Suprapubic skin (tissue), 4 donors: ENCODE data around the gene SGPL1. TPM values are rescaled to one million over a fixed set of nuclear protein-coding genes. Genes with fewer than 3 reads are reported as not detected.

ENCODE experiments used
- DNase-seq, 2 donors: peaks; one replicate each; pipeline ENCODE4 v3.0.0-alpha.2; 2019; ENCODE audit warnings: low spot score in 2 of 2
- H3K27ac ChIP-seq: fragments of 200-600 bp; sonication (generic); one replicate; pipeline ENCODE4 v1.5.1; 2019
- H3K27me3 ChIP-seq: fragments of 200-600 bp; sonication (generic); one replicate; pipeline ENCODE4 v1.5.1; 2019
- H3K36me3 ChIP-seq: fragments of 200-600 bp; sonication (generic); one replicate; pipeline ENCODE4 v1.5.1; 2019
- H3K4me1 ChIP-seq: fragments of 200-600 bp; sonication (generic); one replicate; pipeline ENCODE4 v1.5.1; 2019
- H3K4me3 ChIP-seq: fragments of 200-600 bp; sonication (generic); one replicate; pipeline ENCODE4 v1.5.1; 2019; ENCODE audit warnings: mild to moderate bottlenecking
- H3K9me3 ChIP-seq: fragments of 200-600 bp; sonication (generic); one replicate; pipeline ENCODE4 v1.5.1; 2019
- CTCF ChIP-seq, 2 donors: fragments of 200-600 bp in 1 of 2; fragments of 450-650 bp in 1 of 2; sonication (generic) in 1 of 2; IDR thresholded peaks; one replicate each; pipeline ENCODE4 v1.5.1; 2016 to 2019; ENCODE audit warnings: antibody characterized with exemption in 2 of 2, mild to moderate bottlenecking in 1 of 2, moderate library complexity in 1 of 2
- EP300 ChIP-seq: sonication (generic); formaldehyde crosslinking; IDR thresholded peaks from one replicate; pipeline ENCODE4 v1.6.1; 2017; ENCODE audit warnings: antibody characterized with exemption
- POLR2A ChIP-seq, 2 donors: fragments of 450-650 bp; IDR thresholded peaks; one replicate each; pipeline ENCODE4 v1.6.1; 2017; ENCODE audit warnings: antibody characterized with exemption in 2 of 2, mild to moderate bottlenecking in 2 of 2, moderate library complexity in 2 of 2
- POLR2AphosphoS5 ChIP-seq, 3 donors: sonication (generic); formaldehyde crosslinking; IDR thresholded peaks; one replicate each; pipeline ENCODE4 v1.6.1; 2017; ENCODE audit warnings: antibody characterized with exemption in 3 of 3
- WGBS: methylation state at CpG from one replicate; pipeline ENCODE4 v1.1.5; 2018; 5-methylcytosine and 5-hydroxymethylcytosine counted together
- total RNA-seq, 4 donors: library from RNA; depleted of rRNA; stranded (reverse); fragments of >200 nt; gene quantifications; one replicate each; pipeline ENCODE4 v1.1.0, GENCODE V29; 2016

SGPL1 gene
- total RNA-seq, 4 donors from 2014 or later: 54.4 to 80.1 (median 59.6) TPM

DNA sequence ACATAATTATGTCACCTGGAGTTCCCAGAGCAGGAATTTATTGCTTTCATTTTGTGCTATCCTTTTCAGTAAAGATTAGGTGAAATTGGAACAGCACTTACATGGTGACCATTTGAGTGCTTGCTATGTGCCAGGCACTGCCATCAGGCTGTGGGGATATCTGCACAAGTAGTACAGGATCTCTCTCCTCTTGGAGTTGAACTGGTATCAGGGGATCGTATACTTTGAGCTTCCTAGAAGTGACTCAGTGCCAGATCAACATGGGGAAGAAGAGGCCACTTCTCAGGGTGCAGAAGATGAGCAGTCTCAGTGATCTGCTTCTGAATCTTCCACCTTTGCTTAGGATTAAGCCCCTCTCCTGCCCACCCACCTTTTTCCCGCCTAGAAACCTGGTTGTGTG lies 29.5 kb downstream of the SGPL1 start:
- no peak overlapping the region for H3K4me3 ChIP-seq
- DNase-seq: no peak
- no peak overlapping the region for H3K27ac ChIP-seq
- TF ChIP-seq EP300 (no peak), POLR2A (IDR thresholded peaks at IDR 0.05) (no peak), POLR2AphosphoS5 (IDR thresholded peaks at IDR 0.05) (no peak)
- peaks cover 24% of the 10 kb centered on the region for H3K36me3 ChIP-seq
- no peaks in the 10 kb centered on the region for H3K4me1 ChIP-seq
- 100% methylated on average over 2 of the region's 2 CpGs for WGBS
- no peaks in the 10 kb centered on the region for H3K27me3 ChIP-seq
- H3K9me3 ChIP-seq: no peaks in the 10 kb centered on the region

DNA sequence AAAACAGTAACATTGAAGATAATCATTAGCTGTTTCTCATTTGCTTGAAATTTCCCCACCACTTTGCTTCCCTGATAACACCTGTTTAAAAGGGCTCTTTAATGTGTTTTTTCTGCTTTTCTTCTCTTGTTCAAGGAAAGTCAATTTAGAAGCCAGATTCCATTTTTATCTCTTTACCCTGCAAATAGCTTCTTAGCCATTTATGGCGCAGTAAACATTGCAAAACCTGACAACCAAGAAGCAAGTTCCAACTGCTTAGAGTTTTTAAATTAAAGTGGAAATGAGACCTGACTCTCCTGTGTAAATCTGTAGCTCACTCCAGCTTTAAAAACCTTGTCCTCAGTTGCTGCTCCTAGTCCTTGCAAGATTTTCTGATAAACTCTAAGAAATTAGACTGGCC lies 30.1 kb downstream of the SGPL1 start:
- TF ChIP-seq EP300: no peak
- no peak for TF ChIP-seq POLR2AphosphoS5 (IDR thresholded peaks at IDR 0.05)
- no peak for TF ChIP-seq CTCF (IDR thresholded peaks at IDR 0.05)
- TF ChIP-seq POLR2A (IDR thresholded peaks at IDR 0.05): no peak
- 87% methylated on average over 1 of the region's 1 CpG for WGBS

GRCh38 chr10:70846795-70847194 lies 31.0 kb downstream of the SGPL1 start:
- 77% methylated on average over 2 of the region's 2 CpGs for WGBS
- no peak overlapping the region for H3K27ac ChIP-seq
- no peaks in the 10 kb centered on the region for H3K27me3 ChIP-seq
- no peak for TF ChIP-seq POLR2A (IDR thresholded peaks at IDR 0.05)
- TF ChIP-seq CTCF (IDR thresholded peaks at IDR 0.05): no peak
- TF ChIP-seq EP300: no peak
- no peak for TF ChIP-seq POLR2AphosphoS5 (IDR thresholded peaks at IDR 0.05)
- H3K9me3 ChIP-seq: no peaks in the 10 kb centered on the region
- H3K4me1 ChIP-seq: peaks cover under 1% of the 10 kb centered on the region
- DNase-seq: no peak
- peaks cover 29% of the 10 kb centered on the region for H3K36me3 ChIP-seq
- no peak overlapping the region for H3K4me3 ChIP-seq

More for the DNA sequence above, 30.1 kb downstream of the SGPL1 start:
- no peak for DNase-seq
- Histone ChIP-seq H3K9me3 (no peaks in the 10 kb centered on the region), H3K27ac (no peak overlapping the region), H3K36me3 (peaks cover 27% of the 10 kb centered on the region), H3K27me3 (no peaks in the 10 kb centered on the region), H3K4me3 (no peak overlapping the region), H3K4me1 (no peaks in the 10 kb centered on the region)

- Histone ChIP-seq H3K36me3 (peaks cover 31% of the 10 kb centered on the region), H3K27ac (no peak overlapping the region), H3K4me3 (no peak overlapping the region), H3K9me3 (no peaks in the 10 kb centered on the region), H3K27me3 (no peaks in the 10 kb centered on the region), H3K4me1 (peaks cover 8% of the 10 kb centered on the region)
- DNase-seq: no peak
- WGBS: 82% methylated on average over 1 of the region's 1 CpG
- no peak for TF ChIP-seq POLR2A (IDR thresholded peaks at IDR 0.05)
- TF ChIP-seq EP300: no peak
- no peak for TF ChIP-seq CTCF (IDR thresholded peaks at IDR 0.05)
- no peak for TF ChIP-seq POLR2AphosphoS5 (IDR thresholded peaks at IDR 0.05)
Measured at GRCh38 chr10:70847659-70848360, 32.1 kb downstream of the SGPL1 start.

- no peak for DNase-seq
- peaks cover 11% of the 10 kb centered on the region for H3K4me1 ChIP-seq
- no peaks in the 10 kb centered on the region for H3K9me3 ChIP-seq
- 41% methylated on average over 2 of the region's 2 CpGs for WGBS
- H3K27ac ChIP-seq: no peak overlapping the region
- H3K36me3 ChIP-seq: peaks cover 36% of the 10 kb centered on the region
- no peaks in the 10 kb centered on the region for H3K27me3 ChIP-seq
- no peak overlapping the region for H3K4me3 ChIP-seq
- TF ChIP-seq EP300 (no peak), POLR2A (IDR thresholded peaks at IDR 0.05) (no peak), POLR2AphosphoS5 (IDR thresholded peaks at IDR 0.05) (no peak)
Measured at GRCh38 chr10:70849582-70850016, 33.9 kb downstream of the SGPL1 start.

GRCh38 chr10:70850097-70850496 lies 34.3 kb downstream of the SGPL1 start:
- peaks cover 39% of the 10 kb centered on the region for H3K36me3 ChIP-seq
- WGBS: 83% methylated on average over 3 of the region's 3 CpGs
- no peak for TF ChIP-seq CTCF (IDR thresholded peaks at IDR 0.05)
- no peak for TF ChIP-seq EP300
- no peak for TF ChIP-seq POLR2AphosphoS5 (IDR thresholded peaks at IDR 0.05)
- no peak for TF ChIP-seq POLR2A (IDR thresholded peaks at IDR 0.05)
- DNase-seq: no peak
- H3K9me3 ChIP-seq: no peaks in the 10 kb centered on the region
- no peak overlapping the region for H3K4me3 ChIP-seq
- peaks cover 11% of the 10 kb centered on the region for H3K4me1 ChIP-seq
- H3K27ac ChIP-seq: no peak overlapping the region
- no peaks in the 10 kb centered on the region for H3K27me3 ChIP-seq
